ENCODE data around the gene C1QL1.

GRCh38 chr17:45001310-45001709 lies 33.2 kb upstream of the C1QL1 start:
- TF ChIP-seq SP1 (IDR thresholded peaks at IDR 0.05) (no peak), L3MBTL2 (conservative IDR thresholded peaks at IDR 0.05) (no peak), LEF1 (IDR thresholded peaks at IDR 0.05; ENCODE audit: borderline replicate concordance) (no peak)

Data from HEK293T (cell line).